IMR-90 (cell line): Measurements from ENCODE around the gene LDLRAD1. TPM values are rescaled to one million over a fixed set of nuclear protein-coding genes. Genes with fewer than 3 reads are reported as not detected.
"Not testable (repeated sequence)": the region's sequence is repeated elsewhere in the genome, so short reads cannot be mapped to it uniquely, and the experiment has no call there.

Experiments used
- ATAC-seq: fragments of 200-7000 bp; cut with Tn5 transposase; 2 replicates; pipeline ENCODE4 v1.9.1; 2020; ENCODE audit warnings: low read depth, mild to moderate bottlenecking, moderate library complexity
- BruUV-seq: library from RNA; stranded (reverse); fragments of 400-500 nt; replicated peaks from 2 replicates; lab custom pipeline; 2021; lab: Mats Ljungman, UMichigan
- CTCF ChIA-PET: fragments of 300-600 bp; formaldehyde crosslinking; extraction: SDS; loops from one replicate; lab custom pipeline; 2021; ENCODE audit warnings: antibody characterized with exemption; lab: Yijun Ruan, JAX
- POLR2A ChIA-PET: fragments of 300-600 bp; sonication (Branson Sonifier 250); formaldehyde crosslinking; loops from one replicate; lab custom pipeline; 2022; ENCODE audit warnings: antibody characterized with exemption; ENCODE audit not compliant: unreplicated experiment; lab: Charles Lee
- DNase-seq: peaks from one replicate; pipeline ENCODE4 v3.0.0; 2013
- H2AFZ ChIP-seq: replicated peaks from 2 replicates; pipeline ENCODE3; 2013; ENCODE audit warnings: low read length, mild to moderate bottlenecking; ENCODE audit not compliant: poor library complexity
- H2AK5ac ChIP-seq: 2 replicates; pipeline ENCODE4 v1.6.1; 2013; ENCODE audit warnings: low read depth, low read length, inconsistent platforms
- H2AK9ac ChIP-seq: replicated peaks from 2 replicates; pipeline ENCODE3; 2013; ENCODE audit warnings: mild to moderate bottlenecking, low read depth, low read length, moderate library complexity; ENCODE audit not compliant: poor library complexity
- H2BK120ac ChIP-seq: 2 replicates; pipeline ENCODE4 v1.6.1; 2013; ENCODE audit warnings: low read depth, low read length, inconsistent platforms
- H2BK15ac ChIP-seq: 3 replicates; pipeline ENCODE4 v1.6.1; 2013; ENCODE audit warnings: low read depth, low read length, inconsistent platforms
- H2BK20ac ChIP-seq: 2 replicates; pipeline ENCODE4 v1.6.1; 2013; ENCODE audit warnings: low read depth, mild to moderate bottlenecking, inconsistent platforms, low read length, moderate library complexity
- H2BK5ac ChIP-seq: 2 replicates; pipeline ENCODE4 v1.6.1; 2013; ENCODE audit warnings: mild to moderate bottlenecking, low read depth, low read length, inconsistent platforms; ENCODE audit not compliant: poor library complexity, severe bottlenecking
- H3K14ac ChIP-seq: replicated peaks from 2 replicates; pipeline ENCODE4 v1.6.1; 2013; ENCODE audit warnings: low read depth, low read length, inconsistent platforms
- H3K18ac ChIP-seq: 2 replicates; pipeline ENCODE4 v1.6.1; 2013; ENCODE audit warnings: low read depth, low read length, control low read depth
- H3K23ac ChIP-seq: 2 replicates; pipeline ENCODE4 v1.6.1; 2013; ENCODE audit warnings: low read depth, low read length, inconsistent platforms
- H3K27ac ChIP-seq: 2 replicates; pipeline ENCODE4 v1.5.1; 2013; ENCODE audit warnings: mild to moderate bottlenecking, control low read depth, low read length; ENCODE audit not compliant: insufficient read depth
- H3K27me3 ChIP-seq: 2 replicates; pipeline ENCODE4 v1.6.1; 2013; ENCODE audit warnings: low read length; ENCODE audit not compliant: control insufficient read depth, insufficient read depth
- H3K36me3 ChIP-seq: 2 replicates; pipeline ENCODE4 v1.6.1; 2013; ENCODE audit warnings: low read length, mixed read lengths; ENCODE audit not compliant: control insufficient read depth, insufficient read depth
- H3K4ac ChIP-seq: 2 replicates; pipeline ENCODE4 v1.6.1; 2013; ENCODE audit warnings: low read depth, low read length, inconsistent platforms
- H3K4me1 ChIP-seq: 2 replicates; pipeline ENCODE4 v1.6.1; 2013; ENCODE audit warnings: low read length, mixed read lengths; ENCODE audit not compliant: control insufficient read depth, insufficient read depth
- H3K4me2 ChIP-seq: 2 replicates; pipeline ENCODE4 v1.6.1; 2013; ENCODE audit warnings: low read depth, mild to moderate bottlenecking, control low read depth, low read length, moderate library complexity
- H3K4me3 ChIP-seq: 2 replicates; pipeline ENCODE4 v1.5.1; 2013; ENCODE audit warnings: low read depth, mild to moderate bottlenecking, control low read depth, low read length, moderate library complexity; ENCODE audit not compliant: insufficient read depth
- H3K56ac ChIP-seq: 2 replicates; pipeline ENCODE4 v1.6.1; 2013; ENCODE audit warnings: low read length, inconsistent platforms; ENCODE audit not compliant: insufficient read depth; ENCODE audit errors: extremely low read depth
- H3K79me1 ChIP-seq, 2 experiments: 2 replicates each; pipeline ENCODE4 v1.6.1; 2013; ENCODE audit warnings: low read length in 2 of 2, inconsistent platforms in 1 of 2, low read depth in 1 of 2
- H3K9ac ChIP-seq: 2 replicates; pipeline ENCODE4 v1.6.1; 2013; ENCODE audit warnings: low read depth, low read length, control low read depth
- H3K9me1 ChIP-seq: 2 replicates; pipeline ENCODE4 v1.6.1; 2013; ENCODE audit warnings: low read length, inconsistent platforms; ENCODE audit not compliant: insufficient read depth
- H3K9me3 ChIP-seq: 2 replicates; pipeline ENCODE4 v1.6.1; 2013; ENCODE audit warnings: low read length; ENCODE audit not compliant: control insufficient read depth, insufficient read depth
- H4K20me1 ChIP-seq: 2 replicates; pipeline ENCODE4 v1.6.1; 2013; ENCODE audit warnings: low read length, inconsistent platforms; ENCODE audit not compliant: insufficient read depth
- H4K5ac ChIP-seq: 2 replicates; pipeline ENCODE4 v1.6.1; 2013; ENCODE audit warnings: mild to moderate bottlenecking, low read depth, low read length, control low read depth
- H4K8ac ChIP-seq, 2 experiments: 2 replicates each; pipeline ENCODE4 v1.6.1; 2013; ENCODE audit warnings: low read depth in 2 of 2, low read length in 2 of 2, control low read depth in 1 of 2, inconsistent platforms in 1 of 2
- H4K91ac ChIP-seq: 2 replicates; pipeline ENCODE4 v1.6.1; 2013; ENCODE audit warnings: low read depth, low read length, inconsistent platforms; ENCODE audit not compliant: insufficient read depth
- WGBS, 2 experiments: methylation state at CpG; one replicate each; pipeline versions ENCODE4 v1.1.5 to v1.1.7; 2013; ENCODE audit warnings: missing lambda C conversion rate in 2 of 2; ENCODE audit not compliant: insufficient read length in 1 of 2; ENCODE audit errors: extremely low coverage in 2 of 2; 5-methylcytosine and 5-hydroxymethylcytosine counted together
- dilution Hi-C: fragments of 300-500 bp; cut with HindIII; formaldehyde crosslinking; loops from one replicate; pipeline ENCODE4 v1.14.3; 2018; ENCODE audit warnings: low sequenced_read_pairs; ENCODE audit not compliant: unreplicated experiment
- in situ Hi-C: fragments of 300-500 bp; cut with MboI; formaldehyde crosslinking; loops from 3 replicates; pipeline ENCODE4 v1.14.3; 2019; ENCODE audit warnings: low sequenced_read_pairs, inconsistent platforms, mixed read lengths
- intact Hi-C: fragments of 100-400 bp; cut with micrococcal nuclease; formaldehyde crosslinking; loops from 2 replicates; pipeline ENCODE4 v1.10.0; 2022
- polyA plus RNA-seq, 3 experiments: library from polyadenylated mRNA; depleted of rRNA; stranded (reverse); fragments of >200 nt; gene quantifications; 2 replicates each; pipeline ENCODE4 v1.2.3, GENCODE V29; 2012; ENCODE audit warnings: low replicate concordance in 1 of 3
- total RNA-seq: library from RNA; depleted of rRNA; stranded (reverse); fragments of >200 nt; gene quantifications from 2 replicates; pipeline ENCODE4 v1.2.3, GENCODE V29; 2012

The LDLRAD1 gene
- total and polyA plus RNA-seq, 2 of the 4 experiments (the other 2 are of a cell fraction): not detected

GRCh38 chr1:54003750-54004480 lies 14.1 kb downstream of the LDLRAD1 start:
- H3K4me3 ChIP-seq, H2BK15ac ChIP-seq, H2BK5ac ChIP-seq, H3K9me3 ChIP-seq, H2BK20ac ChIP-seq, H2AK5ac ChIP-seq, H2AFZ ChIP-seq, H3K9me1 ChIP-seq, ATAC-seq, H4K8ac ChIP-seq, H3K23ac ChIP-seq, dilution Hi-C loops, intact Hi-C loops, H3K9ac ChIP-seq, H2AK9ac ChIP-seq, H2BK120ac ChIP-seq, BruUV-seq, in situ Hi-C loops, POLR2A ChIA-PET, H3K4me2 ChIP-seq, H3K36me3 ChIP-seq, H4K5ac ChIP-seq, H3K27ac ChIP-seq, H3K18ac ChIP-seq, H3K14ac ChIP-seq, CTCF ChIA-PET, H3K79me1 ChIP-seq, DNase-seq, H3K4me1 ChIP-seq, H3K4ac ChIP-seq, H3K56ac ChIP-seq, H4K91ac ChIP-seq, H4K20me1 ChIP-seq: not testable (repeated sequence)
- WGBS, 2 experiments: 91% methylated on average over 7 of the region's 19 CpGs; no CpG with 5 or more reads in 1 of the 2 experiments
- peaks cover 38% of the 10 kb centered on the region for H3K27me3 ChIP-seq
